ENCODE data around the gene BPTF.

DNA sequence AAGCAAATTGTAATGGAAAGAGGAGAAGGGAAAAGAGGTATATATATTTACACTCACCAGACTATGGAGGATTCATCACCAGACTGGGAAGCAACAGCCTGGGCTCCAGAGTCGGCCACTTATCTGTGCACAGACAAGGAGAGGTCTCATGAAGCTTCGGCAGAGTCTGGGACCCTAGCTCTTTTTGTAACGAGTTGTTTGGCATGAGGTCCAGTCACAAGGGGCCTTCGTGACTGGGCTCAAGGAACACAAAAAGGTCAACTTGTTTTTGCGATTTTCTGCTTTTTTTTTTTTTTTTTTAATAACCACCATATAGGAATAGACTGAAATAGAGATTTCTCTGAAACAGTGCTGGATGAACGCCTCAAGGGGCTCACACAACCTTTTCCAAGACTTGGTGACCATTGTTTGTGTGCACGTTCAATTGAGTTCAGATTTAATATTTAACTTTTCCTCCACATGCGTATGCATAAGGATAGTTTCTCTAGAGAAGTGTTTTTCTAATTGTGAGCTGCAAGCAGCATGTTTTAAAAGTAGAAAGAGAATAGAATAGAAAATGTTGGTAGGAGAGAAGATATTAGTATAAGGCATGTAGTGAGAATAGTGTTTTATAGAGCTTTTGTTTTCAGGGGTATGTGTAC lies 25.8 kb downstream of the BPTF start:
- TF ChIP-seq CTCF (IDR thresholded peaks at IDR 0.05; ENCODE audit: poor library complexity) (no peak), EZH2phosphoT487 (IDR thresholded peaks at IDR 0.05; ENCODE audit: low read depth, severe bottlenecking, unreplicated experiment) (no peak), EZH2 (IDR thresholded peaks at IDR 0.05; ENCODE audit: borderline replicate concordance) (no peak)
